SK-N-SH treated with all-trans-retinoic acid at 6 μM for 48 hours (cell line): ENCODE data around the gene CBLN4.

ENCODE experiments used
- ARNTL ChIP-seq: fragments of 450-650 bp; formaldehyde crosslinking; IDR thresholded peaks from 2 replicates; pipeline ENCODE4 v1.5.0; 2020; ENCODE audit warnings: low read depth, mild to moderate bottlenecking, moderate library complexity, borderline replicate concordance
- ISL1 ChIP-seq: fragments of 250-450 bp; sonication (Bioruptor Pico); IDR thresholded peaks from 2 replicates; pipeline ENCODE4 v2.1.2; 2022; ENCODE audit warnings: mild to moderate bottlenecking, moderate library complexity
- PATZ1 ChIP-seq: fragments of 250-450 bp; sonication (Bioruptor Pico); IDR thresholded peaks from 2 replicates; pipeline ENCODE4 v1.8.0; 2020; ENCODE audit warnings: mild to moderate bottlenecking, moderate library complexity, borderline replicate concordance
- SNAI2 ChIP-seq: fragments of 250-450 bp; sonication (Bioruptor Pico); IDR thresholded peaks from 2 replicates; pipeline ENCODE4 v1.5.0; 2020; ENCODE audit warnings: mild to moderate bottlenecking, moderate library complexity
- ZNF565 ChIP-seq: fragments of 450-650 bp; formaldehyde crosslinking; conservative IDR thresholded peaks from 2 replicates; pipeline ENCODE4 v1.5.0; 2020; ENCODE audit warnings: low read depth, mild to moderate bottlenecking, moderate library complexity

GRCh38 chr20:56014998-56015397 lies 9.7 kb upstream of the CBLN4 start:
- TF ChIP-seq SNAI2 (CRISPR knock-in tag) (no peak), ARNTL (CRISPR knock-in tag) (no peak), PATZ1 (CRISPR knock-in tag) (no peak), ISL1 (CRISPR knock-in tag) (no peak), ZNF565 (no peak)
